ENCODE measurements around the gene NRN1.
A peak's percentile ranks its signal among the peaks of the same experiment; 100 is the strongest.

GRCh38 chr6:5968817-5969734 is 37.6 kb downstream of the NRN1 start:
- no peak for TF ChIP-seq EP300 (IDR thresholded peaks at IDR 0.05; ENCODE audit: borderline replicate concordance in 1 of 2, low read depth in 1 of 2, low read length in 1 of 2)
- TF ChIP-seq CTCF (IDR thresholded peaks at IDR 0.05) = no peak
- TF ChIP-seq SIN3A (IDR thresholded peaks at IDR 0.05; ENCODE audit: borderline replicate concordance, low read depth, low read length) = no peak
- no peak for TF ChIP-seq ZBTB33 (IDR thresholded peaks at IDR 0.05; ENCODE audit: borderline replicate concordance, low read depth)
- TF ChIP-seq EZH2phosphoT487 (IDR thresholded peaks at IDR 0.05; ENCODE audit: borderline replicate concordance, low read depth) = no peak
- peak; percentile 46; the same call in 1 of the 2 replicates for TF ChIP-seq FOSL2 (IDR thresholded peaks at IDR 0.05; ENCODE audit: borderline replicate concordance, low read depth)
- no peak for TF ChIP-seq POLR2AphosphoS5 (IDR thresholded peaks at IDR 0.05; ENCODE audit: low read depth, low read length)
- TF ChIP-seq SMC3 (IDR thresholded peaks at IDR 0.05; ENCODE audit: low read depth, low read length) = no peak

Data from SK-N-SH (cell line).